Measurements from ENCODE around the gene TTL.
A peak's percentile ranks its signal among the peaks of the same experiment; 100 is the strongest.
"Not testable (repeated sequence)": the region's sequence is repeated elsewhere in the genome, so short reads cannot be mapped to it uniquely, and the experiment has no call there.

The TTL gene

DNA sequence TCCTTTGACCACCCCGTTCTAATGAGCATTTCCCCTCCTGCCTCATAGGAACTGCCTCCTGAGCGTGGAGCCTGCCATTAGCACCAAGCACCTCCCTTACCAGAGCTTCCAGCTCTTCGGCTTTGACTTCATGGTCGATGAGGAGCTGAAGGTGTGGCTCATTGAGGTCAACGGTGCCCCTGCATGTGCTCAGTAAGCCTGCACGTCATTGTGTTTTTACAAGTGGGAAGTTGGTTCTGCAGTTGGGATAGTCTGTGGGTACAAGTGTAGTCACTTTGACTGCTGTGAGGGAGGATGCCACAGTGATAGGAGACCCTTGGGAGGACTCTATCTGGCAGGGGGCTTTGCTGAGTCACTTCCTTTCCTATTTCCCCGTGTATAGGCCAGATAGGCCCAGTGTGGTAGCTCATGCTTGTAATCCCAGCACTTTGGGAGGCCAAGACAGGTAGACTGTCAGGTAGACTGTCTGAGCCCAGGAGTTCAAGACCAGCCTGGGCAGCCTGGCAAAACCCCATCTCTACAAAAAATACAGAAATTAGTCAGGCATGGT, 38.4 kb downstream of the TTL start:
- no peak for DNase-seq (ENCODE audit: low spot score)

GRCh38 chr2:112523291-112523777, 41.4 kb downstream of the TTL start:
- no peak for DNase-seq (ENCODE audit: low spot score)

GRCh38 chr2:112524276-112524675, 42.3 kb downstream of the TTL start:
- not testable (repeated sequence) for DNase-seq (ENCODE audit: low spot score)

- DNase-seq (ENCODE audit: low spot score) = no peak
Measured at GRCh38 chr2:112528541-112528940, 46.6 kb downstream of the TTL start.

GRCh38 chr2:112529757-112530156, 47.8 kb downstream of the TTL start:
- no peak for DNase-seq (ENCODE audit: low spot score)

GRCh38 chr2:112530728-112531127, 48.8 kb downstream of the TTL start:
- no peak for DNase-seq (ENCODE audit: low spot score)

DNA sequence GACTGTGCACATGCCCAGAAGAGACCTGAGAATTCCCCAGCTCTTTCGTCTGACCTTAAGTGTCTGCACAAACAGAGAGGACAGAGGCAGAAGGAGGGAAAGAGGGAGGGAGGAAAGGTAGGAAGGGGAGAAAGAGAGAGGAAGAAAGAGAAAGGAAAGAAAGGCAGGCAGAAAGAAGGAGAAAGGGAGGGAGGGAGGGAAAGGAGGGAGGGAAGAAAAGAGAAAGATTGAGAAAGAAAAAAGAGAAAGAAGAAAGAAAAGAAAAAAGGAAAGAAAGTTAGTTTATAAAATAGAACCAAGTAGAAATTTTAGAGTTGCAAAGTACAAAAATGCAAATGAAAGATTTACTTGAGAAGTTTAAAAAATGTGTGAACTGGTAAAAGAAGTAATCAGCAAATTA, 52.9 kb downstream of the TTL start:
- no peak for DNase-seq (ENCODE audit: low spot score)

DNA sequence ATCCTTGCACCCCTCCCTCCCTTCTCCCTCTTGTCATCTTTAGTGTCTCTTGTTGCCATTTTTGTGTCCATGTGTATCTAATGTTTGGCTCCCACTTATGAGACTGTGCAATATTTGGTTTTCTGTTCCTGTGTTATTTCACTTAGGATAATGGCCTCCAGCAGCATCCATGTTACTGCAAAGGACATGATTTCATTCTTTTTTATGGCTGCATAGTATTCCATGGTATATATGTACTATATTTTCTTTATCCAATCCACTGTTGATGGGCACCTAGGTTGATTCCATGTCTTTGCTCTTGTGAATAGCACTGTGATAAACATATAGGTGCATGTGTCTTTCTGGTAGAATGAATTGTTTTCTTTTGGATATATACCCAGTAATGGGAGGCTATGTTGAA, 54.7 kb downstream of the TTL start:
- not testable (repeated sequence) for DNase-seq (ENCODE audit: low spot score)

DNA sequence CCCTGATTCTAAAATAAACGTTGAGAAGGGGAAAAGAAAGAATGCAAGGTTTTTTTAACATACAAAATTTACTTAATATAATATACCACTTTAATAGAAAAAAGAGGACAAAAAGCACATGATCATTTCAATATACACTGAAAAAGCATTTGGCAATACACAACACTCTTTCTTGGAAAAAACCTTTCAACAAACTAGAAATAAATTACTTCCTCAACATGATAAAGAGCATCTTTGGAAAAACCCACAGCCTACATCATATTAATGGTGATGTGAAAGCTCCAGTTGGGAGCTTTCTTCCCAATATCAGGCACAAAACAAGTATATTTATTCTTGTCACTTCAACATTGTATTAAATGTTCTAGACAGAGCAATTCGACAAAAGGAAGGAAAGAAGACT, 57.4 kb downstream of the TTL start:
- DNase-seq (ENCODE audit: low spot score) = no peak

DNA sequence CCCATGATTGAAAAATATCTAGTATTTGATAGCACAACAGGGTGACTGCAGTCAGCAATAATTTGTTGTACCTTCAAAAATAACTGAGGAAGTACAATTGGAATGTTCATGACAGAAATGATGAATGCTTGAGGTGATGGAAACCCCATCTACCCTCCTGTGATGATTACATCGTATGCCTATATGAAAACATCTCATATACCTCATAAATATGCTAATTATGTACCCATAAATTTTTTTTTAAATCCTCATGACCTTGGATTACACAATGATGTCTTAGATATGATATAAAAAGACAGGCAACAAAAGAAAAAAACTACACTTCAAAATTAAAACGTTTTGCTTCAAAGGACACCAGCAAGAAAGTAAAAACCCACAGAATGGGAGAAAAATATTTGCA, 59.0 kb downstream of the TTL start:
- no peak for DNase-seq (ENCODE audit: low spot score)

DNA sequence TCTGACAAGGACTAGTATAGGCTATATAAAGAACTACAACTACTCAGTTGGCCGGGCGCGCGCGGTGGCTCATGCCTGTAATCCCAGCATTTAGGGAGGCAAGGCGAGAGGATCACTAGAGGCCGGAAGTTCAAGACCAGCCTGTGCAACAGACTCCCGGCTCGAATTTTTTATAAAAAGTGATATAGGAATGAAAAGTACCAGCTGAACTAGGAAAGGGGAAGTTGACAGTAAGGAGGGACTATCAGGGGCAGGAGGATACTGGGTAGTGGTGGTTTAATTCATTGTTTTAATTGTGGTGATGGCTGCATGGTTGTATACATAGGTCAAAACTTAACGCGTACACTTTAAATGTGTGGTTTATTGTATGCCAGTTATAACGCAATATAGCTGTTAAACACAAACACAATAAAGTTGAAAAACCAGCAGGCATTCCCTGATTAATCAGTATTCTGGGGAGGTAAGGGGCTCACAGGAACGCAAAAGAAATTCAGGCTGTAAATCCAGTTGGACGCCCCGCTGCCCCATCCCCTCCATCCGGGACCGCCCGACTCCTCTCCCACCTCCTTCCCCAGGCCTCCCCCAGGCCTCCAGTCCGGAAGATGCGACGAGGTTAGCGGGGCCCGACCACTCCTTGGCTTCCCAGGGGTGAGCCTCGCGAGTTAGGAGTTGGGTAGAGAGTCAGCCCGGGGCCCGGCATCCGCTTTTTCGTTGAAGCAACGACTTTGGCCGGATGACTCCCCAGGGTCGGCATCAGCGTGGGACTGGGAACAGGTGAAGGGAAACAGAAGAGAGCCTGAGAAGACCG, 59.6 kb downstream of the TTL start:
- DNase-seq (ENCODE audit: low spot score) = peak; percentile 75

DNA sequence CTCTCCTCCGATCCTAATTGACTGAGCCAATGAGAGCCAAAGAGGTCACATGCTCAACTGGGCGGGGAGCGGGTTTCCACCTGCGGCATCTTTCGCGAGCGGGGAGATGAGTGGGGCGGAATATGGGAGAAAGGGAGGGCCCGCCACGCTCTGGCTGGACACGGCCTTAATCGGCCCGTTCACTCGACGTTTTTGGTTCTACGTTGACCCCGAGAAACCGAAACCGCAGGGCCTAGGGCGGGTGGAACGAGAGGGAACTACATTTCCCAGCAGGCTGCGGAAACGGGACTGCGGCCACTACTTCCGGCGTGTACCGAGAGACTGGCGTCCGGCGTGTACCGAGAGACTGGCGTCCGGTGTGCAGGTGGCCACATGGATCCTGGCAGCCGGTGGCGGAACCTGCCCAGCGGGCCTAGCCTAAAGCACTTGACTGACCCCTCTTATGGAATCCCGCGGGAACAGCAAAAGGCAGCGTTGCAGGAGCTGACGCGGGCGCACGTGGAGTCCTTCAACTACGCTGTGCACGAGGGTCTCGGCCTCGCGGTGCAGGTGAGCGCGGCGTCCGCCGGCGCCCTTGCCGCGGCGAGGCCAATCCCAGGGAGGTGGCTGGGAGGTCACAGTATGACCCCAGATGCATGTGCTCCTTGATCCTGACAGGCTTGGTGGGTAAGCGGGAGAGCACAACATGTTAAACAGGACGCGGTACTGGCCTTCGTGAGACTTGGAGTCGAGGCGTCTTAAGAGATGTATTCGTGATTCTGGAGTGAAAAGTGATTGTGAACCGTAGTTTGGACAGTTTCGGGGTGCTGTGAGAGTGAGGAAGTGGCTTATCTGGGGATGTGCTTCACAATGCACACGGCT, 60.4 kb downstream of the TTL start, which contains the start of gene POLR1B:
Gene POLR1B (plus strand): TSS at position 343 of the 861 bp plus-strand sequence. CDS start 30 bp downstream, at position 373.
- DNase-seq (ENCODE audit: low spot score) = peak; percentile 86

DNA sequence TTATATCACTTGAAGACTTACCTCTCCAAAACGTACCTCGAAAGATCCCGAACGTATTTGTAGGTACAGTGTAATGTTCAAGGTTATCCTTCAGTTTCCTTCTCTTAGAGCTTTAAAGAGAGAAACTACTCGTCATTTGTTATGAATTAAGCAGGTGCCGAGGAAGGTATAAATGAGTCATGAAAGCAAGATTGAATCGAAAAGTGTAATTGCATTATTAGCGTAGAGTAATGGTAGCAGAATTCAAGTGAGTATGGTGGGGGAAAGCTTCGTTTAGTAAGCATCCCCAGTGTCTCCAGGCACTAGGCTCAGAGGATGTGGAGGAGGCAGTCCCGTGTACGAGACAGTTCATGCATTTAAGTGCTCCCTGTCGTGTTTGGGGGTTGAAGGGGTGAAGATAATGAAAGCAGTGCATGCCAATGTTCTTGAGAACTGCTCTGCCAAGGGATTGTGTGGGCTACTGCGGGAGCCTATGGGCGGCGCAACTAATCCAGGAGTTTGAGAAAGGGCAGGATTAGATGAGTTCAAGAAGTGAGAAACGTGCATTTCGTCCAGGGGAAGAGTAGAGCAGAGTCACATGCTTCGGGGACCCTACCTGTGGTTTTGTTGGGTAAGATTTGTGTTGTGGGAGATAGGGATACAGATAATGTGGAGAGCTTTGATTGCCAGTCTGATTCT, 61.2 kb downstream of the TTL start:
- no peak for DNase-seq (ENCODE audit: low spot score)

DNA sequence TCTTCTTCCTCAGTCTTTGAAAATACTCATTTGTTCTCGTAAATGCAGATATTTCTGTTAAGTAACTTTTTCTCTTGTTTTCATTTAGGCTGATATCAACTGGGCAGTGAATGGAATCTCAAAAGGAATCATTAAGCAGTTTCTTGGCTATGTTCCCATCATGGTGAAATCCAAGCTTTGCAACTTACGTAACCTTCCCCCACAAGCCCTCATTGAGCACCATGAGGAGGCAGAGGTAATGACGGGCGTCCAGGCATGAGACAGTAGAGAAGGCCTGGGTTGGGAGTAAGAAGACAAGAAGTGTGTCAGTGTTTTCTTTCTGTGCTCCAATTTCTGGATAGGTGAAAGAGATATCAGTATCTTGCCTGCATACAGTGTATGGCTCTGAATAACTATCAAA, 65.4 kb downstream of the TTL start:
- peak; percentile 18 for DNase-seq (ENCODE audit: low spot score)

DNA sequence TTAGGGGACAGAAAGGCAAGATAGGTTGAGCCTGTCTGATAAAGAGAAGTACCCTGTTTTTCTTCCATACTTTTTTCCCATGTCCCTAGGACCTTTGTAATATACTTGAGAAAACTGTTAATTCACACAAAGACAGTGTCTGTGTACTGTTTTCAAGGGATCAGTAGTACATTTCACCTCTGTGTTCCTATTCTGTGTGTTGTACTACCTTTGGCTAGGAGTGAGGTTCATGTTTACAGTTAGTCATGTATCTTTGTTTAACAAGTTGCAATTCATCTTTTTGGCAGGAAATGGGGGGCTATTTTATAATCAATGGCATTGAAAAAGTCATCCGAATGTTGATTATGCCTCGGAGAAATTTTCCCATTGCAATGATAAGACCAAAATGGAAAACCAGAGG, 67.0 kb downstream of the TTL start:
- no peak for DNase-seq (ENCODE audit: low spot score)

DNA sequence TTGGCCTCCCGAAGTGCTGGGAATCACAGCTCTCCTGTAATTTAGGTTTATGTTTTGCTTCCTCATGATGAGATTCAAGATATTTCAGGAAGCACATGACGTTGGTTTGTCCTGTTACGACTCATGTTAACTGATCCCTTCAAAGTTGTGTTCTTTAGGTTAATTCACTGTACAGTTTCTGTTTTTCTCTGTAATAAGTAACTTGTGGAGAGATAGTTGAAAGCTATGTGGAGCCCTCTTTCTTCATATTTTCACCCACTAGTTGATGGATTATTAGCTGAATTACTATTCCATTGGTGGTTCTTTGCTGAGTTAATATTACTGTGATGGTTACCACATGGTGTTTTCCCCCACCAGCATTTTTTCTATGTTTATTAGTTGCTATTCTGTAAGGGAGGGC, 84.1 kb downstream of the TTL start:
- DNase-seq (ENCODE audit: low spot score) = no peak

DNA sequence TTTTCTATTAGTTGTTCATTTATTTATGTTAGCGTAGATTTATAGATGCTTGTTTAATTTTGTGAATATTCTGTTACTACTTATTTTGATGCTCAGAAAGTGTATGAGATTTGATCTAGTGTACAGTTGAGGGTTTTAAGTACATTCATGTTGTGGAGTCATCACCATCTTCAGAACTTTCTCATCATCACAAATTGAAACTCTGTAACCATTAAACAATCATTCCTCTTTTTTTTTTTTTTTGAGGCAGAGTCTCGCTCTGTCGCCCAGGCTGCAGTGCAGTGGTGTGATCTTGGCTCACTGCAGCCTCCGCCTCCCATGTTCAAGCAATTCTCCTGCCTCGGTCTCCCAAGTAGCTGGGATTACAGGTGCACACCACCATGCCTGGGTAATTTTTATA, 84.6 kb downstream of the TTL start:
- not testable (repeated sequence) for DNase-seq (ENCODE audit: low spot score)

- DNase-seq (ENCODE audit: low spot score) = no peak
Measured at GRCh38 chr2:112572005-112572404, 90.0 kb downstream of the TTL start.

GRCh38 chr2:112577756-112578155, 95.8 kb downstream of the TTL start:
- peak; percentile 21 for DNase-seq (ENCODE audit: low spot score)

DNA sequence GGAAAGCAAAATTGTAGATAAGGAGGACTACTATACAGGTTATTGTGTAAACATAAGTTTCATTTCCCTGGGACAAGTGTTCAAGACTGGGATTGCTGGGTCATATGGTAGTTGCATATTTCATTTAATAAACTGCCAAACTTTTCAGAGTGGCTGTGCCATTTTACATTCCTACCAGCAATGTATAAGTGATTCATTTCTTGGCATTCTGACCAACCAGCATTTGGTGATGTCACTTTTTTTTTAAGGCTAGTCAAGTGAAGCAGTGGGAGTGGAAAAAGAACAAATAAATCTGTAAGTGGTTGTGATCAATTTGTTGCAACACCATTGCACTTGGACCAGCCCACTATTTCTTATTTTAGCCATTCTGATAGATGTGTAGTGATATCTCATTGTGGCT, 97.3 kb downstream of the TTL start:
- peak; percentile 16 for DNase-seq (ENCODE audit: low spot score)

DNA sequence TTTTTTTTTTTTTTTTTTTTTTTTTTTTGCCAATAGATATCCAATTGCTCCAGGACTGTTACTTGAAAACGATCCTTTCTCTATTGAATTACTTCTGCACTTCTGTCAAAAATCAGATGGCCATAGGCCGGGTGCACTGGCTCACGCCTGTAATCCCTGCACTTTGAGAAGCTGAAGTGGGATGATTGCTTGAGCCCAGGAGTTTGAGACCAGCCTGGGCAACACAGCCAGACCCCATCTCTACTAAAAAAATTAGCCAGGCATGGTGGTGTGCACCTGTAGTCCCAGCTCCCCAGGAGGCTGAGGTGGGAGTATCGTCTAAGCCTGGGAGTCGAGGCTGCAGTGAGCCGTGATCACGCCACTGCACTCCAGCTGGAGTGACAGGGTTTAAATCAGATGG, 98.1 kb downstream of the TTL start:
- DNase-seq (ENCODE audit: low spot score) = no peak

DNA sequence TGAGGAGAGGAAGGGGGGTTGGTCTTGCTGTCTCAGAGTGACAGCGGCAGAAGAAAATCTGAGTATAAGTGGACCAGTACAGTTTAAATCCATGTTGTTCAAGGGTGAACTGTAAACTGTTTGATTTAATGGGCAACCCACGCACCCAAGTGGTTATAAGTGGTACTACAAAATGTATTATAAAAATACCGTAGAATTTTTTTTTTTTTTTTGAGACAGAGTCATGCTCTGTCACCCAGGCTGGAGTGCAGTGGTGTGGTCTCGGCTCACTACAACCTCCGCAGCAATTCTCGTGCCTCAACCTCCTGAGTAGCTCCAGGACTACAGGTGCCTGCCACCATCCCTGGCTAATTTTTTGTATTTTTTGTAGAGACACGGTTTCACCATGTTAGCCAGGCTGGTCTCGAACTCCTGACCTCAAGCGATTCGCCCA, 100.4 kb downstream of the TTL start:
- peak; percentile 18 for DNase-seq (ENCODE audit: low spot score)

All from AG08396 (cell line).